GM18951 (cell line): ENCODE results near the gene MRPL42.

Experiments used
- POLR2A ChIP-seq: IDR thresholded peaks from 4 replicates; pipeline ENCODE4 v1.6.1; 2011; ENCODE audit warnings: mild to moderate bottlenecking; ENCODE audit not compliant: insufficient read length, insufficient read depth; ENCODE audit errors: extremely low read depth
- in situ Hi-C: fragments of 300-500 bp; cut with MboI; formaldehyde crosslinking; loops from one replicate; pipeline ENCODE4 v1.12.0; 2022; ENCODE audit warnings: low sequenced_read_pairs, mixed read lengths, inconsistent platforms; ENCODE audit not compliant: unreplicated experiment

MRPL42 gene

GRCh38 chr12:93552427-93552826 lies 85.1 kb downstream of the MRPL42 start:
- in situ Hi-C loops, result loop anchor here (25.0 kb wide), 1 partner anchor 535 kb away; no protein-coding TSS in a partner anchor
- TF ChIP-seq POLR2A, result no peak

DNA sequence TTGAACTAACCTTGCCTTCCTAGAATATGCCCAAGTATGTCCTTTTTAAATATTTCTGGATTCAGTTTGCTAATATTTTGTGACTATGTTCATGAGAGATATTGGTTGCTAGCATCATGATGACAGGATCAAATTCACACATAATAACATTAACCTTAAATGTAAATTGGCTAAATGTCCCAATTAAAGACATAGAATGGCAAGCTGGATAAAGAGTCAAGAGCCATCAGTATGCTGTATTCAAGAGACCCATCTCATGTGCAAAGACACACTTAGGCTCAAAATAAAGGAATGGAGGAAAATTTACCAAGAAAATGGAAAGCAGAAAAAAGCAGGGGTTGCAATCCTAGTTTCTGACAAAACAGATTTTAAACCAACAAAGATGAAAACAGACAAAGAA lies 90.6 kb downstream of the MRPL42 start:
- in situ Hi-C loops, result loop anchor here (25.0 kb wide), 1 partner anchor 529 kb away; no protein-coding TSS in a partner anchor

DNA sequence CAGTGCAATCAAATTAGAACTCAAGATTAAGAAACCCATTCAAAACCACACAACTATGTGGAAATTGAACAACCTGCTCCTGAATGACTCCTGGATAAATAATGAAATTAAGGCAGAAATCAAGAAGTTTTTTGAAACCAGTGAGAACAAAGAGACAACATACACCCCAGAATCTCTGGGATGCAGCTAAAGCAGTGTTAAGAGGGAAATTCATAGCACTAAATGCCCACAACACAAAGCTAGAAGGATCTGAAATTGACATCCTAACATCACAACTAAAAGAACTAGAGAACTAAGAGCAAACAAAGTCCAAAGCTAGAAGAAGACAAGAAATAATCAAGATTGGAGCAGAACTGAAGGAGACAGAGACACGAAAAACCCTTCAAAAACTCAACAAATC lies 91.4 kb downstream of the MRPL42 start:
- in situ Hi-C loops, result loop anchor here (25.0 kb wide), 1 partner anchor 529 kb away; no protein-coding TSS in a partner anchor

DNA sequence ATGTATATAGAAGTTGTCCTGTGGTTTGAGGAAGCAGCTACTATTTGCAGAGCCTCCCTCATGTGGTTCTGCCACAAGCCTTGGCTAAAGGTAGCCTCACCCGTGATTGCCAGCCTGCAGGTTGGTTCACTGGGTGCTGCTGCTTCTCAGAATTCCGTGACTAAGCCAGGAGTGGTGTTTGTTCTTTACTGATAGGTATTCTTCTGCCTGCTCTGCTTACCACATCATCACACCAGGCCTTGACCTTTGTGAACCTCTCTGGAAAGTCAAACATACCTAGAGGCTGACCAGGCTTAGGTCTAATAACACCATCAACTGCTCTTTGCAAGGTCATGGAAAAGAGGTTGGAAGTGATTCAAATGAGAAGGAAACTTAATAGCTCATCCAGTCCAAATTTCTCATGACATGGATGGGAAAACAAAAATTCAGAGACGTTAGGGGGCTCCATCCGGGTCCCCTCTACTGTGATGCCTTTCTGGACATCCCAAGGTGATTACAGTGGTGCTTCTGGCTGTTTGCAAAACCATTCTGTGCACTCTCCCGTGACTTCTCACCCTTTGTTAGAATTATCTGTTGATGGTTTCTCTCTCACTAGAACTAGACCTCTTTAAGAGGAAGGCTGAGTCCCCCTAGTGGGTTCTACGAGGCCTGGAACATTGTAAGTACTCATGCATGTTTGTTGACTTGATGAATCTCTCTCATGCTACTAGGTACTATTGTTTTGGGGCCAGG lies 96.7 kb downstream of the MRPL42 start:
- TF ChIP-seq POLR2A, result no peak
- in situ Hi-C loops, result loop anchor here (25.0 kb wide), 1 partner anchor 523 kb away; no protein-coding TSS in a partner anchor

DNA sequence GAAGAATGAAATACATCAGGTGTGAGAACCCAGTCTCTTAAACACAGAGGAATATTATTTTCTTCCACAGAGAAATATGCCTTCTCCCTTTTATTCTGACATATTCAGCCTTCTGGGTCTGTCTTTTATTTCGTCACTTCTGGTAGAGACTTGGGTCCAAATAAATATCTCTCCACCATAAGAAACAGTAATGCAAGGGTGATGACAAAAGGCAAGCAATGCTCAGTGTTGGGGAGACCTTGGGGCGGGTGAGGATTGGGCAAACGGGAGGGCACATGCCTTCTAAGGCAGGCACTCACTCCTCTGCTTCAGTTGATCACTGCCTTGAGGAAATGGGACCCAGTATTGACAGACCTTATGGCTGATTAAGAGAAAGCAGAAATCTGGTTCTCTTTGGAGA lies 98.4 kb downstream of the MRPL42 start:
- in situ Hi-C loops, result loop anchor here (25.0 kb wide), 1 partner anchor 522 kb away; no protein-coding TSS in a partner anchor
- TF ChIP-seq POLR2A, result no peak
